GM21529 (cell line): ENCODE data around the gene TOGARAM2.
A peak's percentile ranks its signal among the peaks of the same experiment; 100 is the strongest.
"Not testable (repeated sequence)": the region's sequence is repeated elsewhere in the genome, so short reads cannot be mapped to it uniquely, and the experiment has no call there.

ENCODE experiments used
- ATAC-seq: cut with Tn5 transposase; IDR thresholded peaks from one replicate; pipeline ENCODE4 v1.9.1; 2021; ENCODE audit not compliant: unreplicated experiment

The TOGARAM2 gene

GRCh38 chr2:29071032-29071975 is 90.2 kb downstream of the TOGARAM2 start:
- ATAC-seq = no peak

DNA sequence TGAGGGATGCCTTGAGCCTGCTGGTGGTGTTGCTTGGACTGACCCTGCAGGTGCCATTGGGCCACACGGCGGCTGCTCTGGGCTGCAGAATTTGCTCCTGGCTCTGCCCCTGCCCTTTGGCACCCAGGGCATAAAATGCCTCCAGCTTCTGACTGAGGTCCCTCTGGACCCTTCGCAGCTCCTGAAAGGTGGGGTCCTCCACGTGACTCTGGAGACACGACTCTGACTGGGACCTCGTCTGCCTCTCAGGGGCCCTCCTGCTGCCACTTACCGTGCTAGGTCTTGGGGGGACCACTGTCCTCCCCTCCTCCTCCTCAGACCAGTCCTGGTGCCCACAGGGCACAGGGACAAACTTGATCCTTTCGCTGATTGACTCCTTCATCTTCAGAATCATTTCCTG is 91.2 kb downstream of the TOGARAM2 start:
- no peak for ATAC-seq

- ATAC-seq = no peak
Observed at GRCh38 chr2:29072971-29073725, 92.0 kb downstream of the TOGARAM2 start.

- peak; percentile 47 for ATAC-seq
Observed at GRCh38 chr2:29073933-29074332, 92.8 kb downstream of the TOGARAM2 start.

DNA sequence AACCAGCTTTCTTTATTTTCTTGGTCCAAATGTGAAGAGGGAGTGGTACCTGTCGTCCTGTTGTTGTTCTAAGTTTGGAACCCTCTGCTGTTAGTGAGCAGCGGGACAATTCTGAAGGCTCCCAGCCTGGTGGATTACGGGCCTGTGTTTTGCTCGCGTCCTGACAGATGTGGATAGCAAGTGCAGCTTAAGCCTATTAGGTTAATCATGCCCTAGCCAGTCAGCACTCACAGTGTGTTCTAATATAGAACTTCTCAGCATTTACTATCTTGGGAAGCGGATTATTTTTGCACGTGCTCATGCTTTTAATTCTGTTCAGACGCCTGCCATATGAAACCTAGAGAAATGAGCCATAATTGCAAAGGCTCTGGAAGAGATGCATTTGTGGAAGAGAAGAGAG is 93.3 kb downstream of the TOGARAM2 start, which contains the start of gene PCARE:
PCARE (minus strand) TSS at position 113 of the 400 bp plus-strand sequence. CDS start 262 bp downstream, outside the sequence.
- ATAC-seq = no peak

- no peak for ATAC-seq
Observed at GRCh38 chr2:29075894-29076705, 95.0 kb downstream of the TOGARAM2 start.

GRCh38 chr2:29079887-29080286 is 98.8 kb downstream of the TOGARAM2 start:
- ATAC-seq = no peak

DNA sequence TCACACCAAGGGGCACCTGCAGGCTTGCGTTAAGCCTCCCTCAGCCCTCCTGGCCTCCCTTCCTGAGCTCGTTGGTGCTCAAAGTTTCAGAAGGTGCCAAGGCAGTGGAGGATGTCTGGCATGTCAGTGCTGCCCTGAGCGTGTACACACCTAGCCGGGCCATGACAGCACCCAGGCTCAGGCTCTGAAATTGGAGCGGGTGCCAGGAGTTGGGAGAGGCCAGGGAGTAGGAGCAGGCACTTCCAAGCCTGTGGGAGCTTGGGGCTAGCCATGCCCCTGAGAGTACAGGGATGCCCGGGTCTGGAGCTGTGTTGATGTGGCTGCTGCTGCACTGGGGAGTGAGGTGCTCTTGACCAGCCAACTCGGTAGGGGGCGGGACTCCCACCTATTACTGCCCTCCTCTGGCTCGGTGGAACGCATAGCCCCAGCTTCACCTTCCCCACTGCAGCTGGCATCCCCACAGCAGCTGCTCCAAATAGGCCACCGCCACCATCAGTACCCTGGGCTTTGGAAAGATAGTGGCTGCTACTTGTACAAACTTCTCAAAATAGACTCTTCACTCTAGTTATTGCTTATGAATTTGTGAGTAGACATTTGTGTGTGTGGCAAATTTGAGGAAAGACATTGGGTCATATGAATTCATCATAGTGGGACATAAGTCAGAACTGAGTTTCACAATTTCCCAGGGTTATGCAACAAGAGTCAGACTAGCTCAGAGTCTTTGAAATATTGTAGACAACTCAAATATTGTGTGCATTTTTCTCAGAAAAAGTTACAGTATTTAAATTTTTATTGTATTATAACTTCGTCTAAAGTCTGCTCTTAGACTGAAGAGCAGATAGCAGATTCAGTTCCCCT is 100.0 kb downstream of the TOGARAM2 start:
- ATAC-seq = no peak

DNA sequence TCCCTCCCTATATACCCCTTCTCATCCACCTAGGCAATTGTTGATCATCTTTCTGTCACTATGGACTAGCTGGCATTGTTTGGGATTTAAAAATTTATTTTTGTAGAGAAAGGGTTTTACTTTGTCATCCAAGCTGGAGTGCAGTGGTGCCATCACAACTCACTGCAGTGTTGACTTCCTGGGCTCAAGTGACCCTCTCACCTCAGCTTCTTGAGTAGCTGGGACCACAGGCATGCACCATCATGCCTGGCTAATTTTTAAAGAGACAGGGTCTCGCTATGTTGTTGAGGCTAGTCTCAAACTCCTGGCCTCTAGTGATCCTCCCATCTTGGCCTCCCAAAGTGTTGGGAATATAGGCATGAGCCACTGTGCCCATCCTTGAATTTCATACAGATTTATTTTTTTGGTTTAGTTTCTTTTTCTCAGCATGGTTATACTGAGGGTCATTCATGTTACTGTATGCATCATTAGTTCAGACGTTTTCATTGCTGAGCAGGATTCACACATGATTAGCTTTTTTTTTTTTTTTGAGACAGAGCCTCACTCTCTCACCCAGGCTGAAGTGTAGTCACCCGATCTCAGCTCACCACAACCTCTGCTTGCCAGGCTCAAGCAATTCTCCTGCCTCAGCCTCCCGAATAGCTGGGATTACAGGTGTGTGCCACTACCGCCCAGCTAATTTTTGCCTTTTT is 101.9 kb downstream of the TOGARAM2 start:
- ATAC-seq = peak; percentile 78

DNA sequence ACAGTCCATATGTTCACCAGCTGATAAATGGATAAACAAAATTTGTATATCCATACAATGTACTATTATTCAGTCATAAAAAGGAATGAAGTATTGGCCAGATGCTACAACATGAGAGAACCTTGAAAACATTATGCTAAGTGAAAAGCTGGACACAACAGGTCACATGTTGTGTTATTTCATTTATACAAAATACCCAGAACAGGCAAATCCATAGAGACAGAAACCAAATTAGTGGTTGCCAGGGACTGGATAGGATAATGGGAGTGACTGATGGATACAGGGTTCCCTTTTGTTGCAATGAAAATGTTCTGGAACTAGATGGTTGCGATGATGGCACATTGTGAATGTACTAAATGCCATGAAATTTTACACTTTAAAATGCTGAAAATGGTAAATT is 103.5 kb downstream of the TOGARAM2 start:
- no peak for ATAC-seq

DNA sequence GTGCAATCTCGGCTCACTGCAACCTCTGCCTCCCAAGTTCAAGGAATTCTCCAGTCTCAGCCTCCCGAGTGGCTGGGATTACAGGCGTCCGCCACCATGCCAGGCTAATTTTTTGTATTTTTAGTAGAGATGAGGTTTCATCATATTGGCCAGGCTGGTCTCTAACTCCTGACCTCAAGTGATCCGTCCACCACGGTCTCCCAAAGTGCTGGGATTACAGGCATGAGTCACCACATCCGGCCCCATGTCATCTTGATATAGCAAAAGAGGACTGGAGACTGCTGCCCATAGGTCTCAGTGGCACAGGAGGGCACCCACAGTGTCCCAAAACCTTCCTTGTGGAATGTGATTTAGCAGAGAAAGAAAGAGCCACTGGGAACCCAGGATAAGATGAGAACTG is 109.2 kb downstream of the TOGARAM2 start:
- not testable (repeated sequence) for ATAC-seq

DNA sequence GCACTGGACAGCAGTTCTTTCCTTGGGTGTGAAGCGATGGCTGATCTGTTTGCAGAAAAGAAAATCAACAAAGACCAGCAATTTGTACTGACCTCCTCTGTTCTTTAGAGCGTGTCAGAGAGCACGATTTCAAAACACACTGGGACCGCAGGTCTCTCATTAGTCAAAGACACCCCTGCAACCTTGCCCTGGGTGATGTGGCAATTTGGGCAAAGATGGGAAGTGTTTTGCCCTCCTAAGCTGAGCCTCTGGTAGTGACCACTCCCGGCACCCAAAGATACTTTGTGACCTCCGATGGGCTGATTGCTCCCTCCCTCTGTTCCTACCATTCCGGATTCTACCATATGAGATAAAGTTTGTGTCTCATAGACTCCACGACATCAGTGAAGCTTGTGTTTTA is 115.9 kb downstream of the TOGARAM2 start:
- ATAC-seq = no peak

GRCh38 chr2:29097569-29097968 is 116.5 kb downstream of the TOGARAM2 start:
- ATAC-seq = no peak

DNA sequence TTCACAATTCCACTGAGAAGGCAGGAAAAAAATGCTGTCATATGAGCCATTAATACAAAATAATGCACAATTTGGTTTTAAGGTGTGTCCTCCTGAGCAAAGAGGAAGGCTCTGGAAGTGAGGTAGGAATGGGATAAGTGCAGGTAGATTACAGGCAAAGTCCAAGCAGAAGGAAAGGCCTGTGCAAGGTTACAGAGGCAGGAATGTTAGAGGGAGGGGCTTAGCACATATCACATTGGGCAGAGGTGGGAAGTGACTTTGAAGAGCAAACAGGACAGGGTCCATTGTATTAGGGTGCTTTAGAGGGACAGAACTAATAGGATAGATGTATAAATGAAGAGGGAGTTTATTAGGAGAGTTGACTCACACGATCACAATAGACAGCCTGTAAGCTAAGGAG is 119.5 kb downstream of the TOGARAM2 start:
- no peak for ATAC-seq
